GM21825 (cell line): ENCODE measurements around the gene ADGRV1.

Source experiments
- ATAC-seq: cut with Tn5 transposase; IDR thresholded peaks from one replicate; pipeline ENCODE4 v1.9.1; 2021; ENCODE audit warnings: mild to moderate bottlenecking, moderate library complexity; ENCODE audit not compliant: unreplicated experiment

ADGRV1 gene

DNA sequence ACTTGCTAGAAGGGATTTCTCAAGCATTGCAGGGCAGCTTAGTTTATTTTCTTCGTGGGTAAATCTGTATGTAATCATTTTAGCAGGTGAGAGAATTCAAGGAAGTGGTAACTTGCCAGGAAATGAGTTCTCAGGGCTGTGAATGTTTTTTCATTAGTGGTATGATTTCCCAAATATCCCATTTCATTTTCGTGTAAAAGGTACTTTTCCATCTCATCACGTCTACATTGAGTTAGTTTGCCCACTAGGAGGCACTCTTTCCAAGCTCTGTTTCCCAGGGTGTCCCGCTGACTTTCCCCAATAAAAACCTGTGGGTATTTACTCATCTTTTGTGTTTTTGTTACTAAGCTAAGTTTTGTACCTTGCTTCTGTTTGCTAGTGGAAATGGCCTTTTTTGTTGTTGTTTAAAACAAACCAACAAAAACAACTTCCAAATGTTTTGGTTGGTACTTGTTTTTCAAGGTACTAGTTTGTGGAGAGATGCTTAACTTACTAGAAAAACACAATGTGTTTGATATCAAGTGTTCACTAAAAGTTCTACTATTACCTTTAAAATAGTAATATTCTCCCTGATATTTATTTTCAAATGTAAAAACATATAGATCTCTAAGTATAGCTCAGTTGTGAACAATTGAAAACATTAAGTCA is 373.6 kb downstream of the ADGRV1 start:
- no peak for ATAC-seq

- no peak for ATAC-seq
These were observed 374.7 kb downstream of the ADGRV1 start for GRCh38 chr5:90933298-90933697.

GRCh38 chr5:90934091-90934719 is 375.6 kb downstream of the ADGRV1 start:
- no peak for ATAC-seq

GRCh38 chr5:90934738-90935137 is 376.1 kb downstream of the ADGRV1 start:
- no peak for ATAC-seq

DNA sequence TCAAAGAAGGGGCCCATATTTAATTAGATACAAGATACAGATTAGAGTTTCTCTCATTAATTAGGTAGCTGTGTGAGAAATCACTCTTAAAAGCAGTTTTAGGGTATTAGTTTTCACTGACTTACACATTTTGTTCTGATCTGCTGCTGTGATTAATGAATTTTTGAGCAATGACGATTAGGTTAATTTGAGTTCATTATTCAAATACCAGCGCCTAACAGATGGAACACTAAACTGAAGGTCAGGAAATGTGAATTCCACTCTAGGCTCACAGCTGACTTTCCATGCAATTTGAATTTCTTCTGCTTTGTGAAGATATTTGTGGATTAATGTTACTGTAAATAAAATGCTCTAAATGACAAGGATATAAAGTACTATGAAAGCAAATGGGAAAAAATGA is 380.6 kb downstream of the ADGRV1 start:
- no peak for ATAC-seq

- peak; percentile 100 for ATAC-seq
These were observed 381.8 kb downstream of the ADGRV1 start for GRCh38 chr5:90940227-90940995.

GRCh38 chr5:90941002-90941720 is 382.6 kb downstream of the ADGRV1 start:
- no peak for ATAC-seq

GRCh38 chr5:90944116-90944515 is 385.5 kb downstream of the ADGRV1 start:
- ATAC-seq, result no peak

GRCh38 chr5:90947667-90948066 is 389.1 kb downstream of the ADGRV1 start:
- no peak for ATAC-seq

DNA sequence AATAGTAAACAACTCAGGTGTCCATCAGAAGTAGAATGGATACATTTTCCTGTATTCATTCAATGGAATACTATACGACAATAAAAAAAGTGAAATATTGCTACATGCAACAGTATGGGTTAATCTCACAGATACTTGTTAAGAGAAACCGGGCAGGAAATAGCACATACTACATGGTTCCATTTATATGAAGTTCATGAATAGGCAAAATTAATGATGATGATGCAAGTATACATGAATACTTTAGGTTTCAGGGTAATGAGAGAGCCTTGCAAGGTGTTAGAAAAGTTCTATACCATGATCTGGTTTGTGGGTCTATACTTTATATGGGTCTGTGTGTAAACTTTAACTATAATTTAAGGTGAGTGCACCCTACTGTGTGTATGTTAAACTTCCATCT is 390.4 kb downstream of the ADGRV1 start:
- no peak for ATAC-seq

DNA sequence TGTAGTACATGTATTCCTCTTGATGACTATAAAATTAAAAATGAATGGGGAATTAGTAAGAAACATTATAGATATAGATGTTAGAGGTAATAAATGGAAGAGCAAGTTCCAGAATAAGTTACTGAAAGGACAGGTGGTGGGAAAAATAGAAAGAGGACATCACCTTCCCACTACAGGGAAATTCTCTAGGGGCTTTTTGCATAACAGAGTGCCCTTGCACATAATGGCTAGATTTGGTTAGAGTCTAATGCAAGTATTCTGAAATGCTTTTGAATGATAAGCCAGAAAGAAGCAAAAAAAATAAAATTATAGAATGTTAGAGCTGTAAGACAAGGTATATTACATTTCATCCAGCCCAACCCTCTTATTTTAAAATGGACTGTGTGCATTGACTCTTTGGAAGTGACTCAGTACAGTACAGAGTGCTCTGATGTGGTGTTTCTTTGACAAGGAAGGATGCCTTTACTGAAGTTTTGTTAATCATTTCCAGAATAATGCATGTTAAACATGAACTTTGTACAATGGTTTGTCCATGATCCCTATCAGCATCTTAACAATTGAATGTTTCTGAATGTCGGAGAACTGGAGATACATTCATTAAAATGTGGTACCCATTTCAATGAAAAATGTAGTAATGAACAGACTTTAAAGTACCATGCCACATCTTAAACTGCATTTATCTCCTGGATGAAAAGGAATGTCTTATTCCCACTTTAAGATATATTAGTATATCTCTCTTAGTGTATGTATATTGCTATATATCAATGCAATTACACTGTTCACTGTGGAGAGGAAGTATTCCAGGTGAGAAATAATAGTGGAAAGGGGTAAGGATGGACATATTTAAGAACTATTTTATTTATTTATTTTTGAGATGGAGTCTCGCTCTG is 391.1 kb downstream of the ADGRV1 start:
- ATAC-seq, result peak; percentile 67

GRCh38 chr5:90955001-90955635 is 396.5 kb downstream of the ADGRV1 start:
- ATAC-seq, result no peak

DNA sequence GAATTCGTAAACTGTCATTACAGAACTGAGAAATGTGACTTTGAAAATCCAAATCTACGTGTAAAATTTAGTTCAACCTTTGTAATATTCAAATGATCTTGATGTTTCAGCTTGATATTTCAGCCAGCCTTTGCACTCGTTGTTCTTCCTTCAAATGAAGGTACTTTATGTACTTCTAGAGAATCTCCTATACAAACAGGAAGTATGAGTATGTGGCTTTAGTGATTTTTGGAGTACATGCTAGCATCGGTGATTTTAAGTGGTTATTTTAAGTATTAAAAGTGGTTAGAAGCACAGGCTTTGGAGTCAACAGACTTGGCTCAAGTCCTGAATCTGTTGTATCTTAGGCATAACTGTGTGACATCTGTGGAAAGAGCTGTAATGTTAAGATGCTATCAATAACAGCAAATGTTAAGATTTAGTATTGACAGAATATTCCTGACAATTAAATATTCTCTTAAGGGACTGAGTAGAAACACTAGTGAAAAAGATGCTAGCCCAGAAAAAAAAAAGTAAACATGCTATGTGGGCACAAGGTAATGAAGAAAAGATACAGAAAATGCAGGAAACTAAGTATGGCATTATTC is 398.0 kb downstream of the ADGRV1 start:
- ATAC-seq, result no peak

- ATAC-seq, result no peak
These were observed 399.3 kb downstream of the ADGRV1 start for GRCh38 chr5:90957906-90958305.

GRCh38 chr5:90959262-90959661 is 400.7 kb downstream of the ADGRV1 start:
- ATAC-seq, result no peak

DNA sequence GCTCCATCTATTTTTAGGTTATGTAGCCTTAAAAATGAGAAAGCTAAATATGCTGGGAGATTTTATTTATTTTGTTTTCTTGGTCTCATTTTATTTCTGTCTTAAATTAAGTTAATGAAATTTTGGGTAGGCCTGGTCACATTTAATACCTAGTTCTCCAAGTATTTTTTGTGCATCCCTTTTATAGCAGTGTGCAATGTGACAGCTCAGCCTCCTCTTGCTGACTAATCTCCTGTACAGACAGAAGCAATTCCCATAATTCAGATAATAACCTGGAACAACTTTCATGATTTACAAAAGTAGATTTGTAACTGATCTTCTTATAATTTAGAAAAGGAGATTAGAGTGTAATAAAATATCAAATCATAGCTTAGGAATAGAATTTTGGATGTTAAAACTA is 403.9 kb downstream of the ADGRV1 start:
- no peak for ATAC-seq

GRCh38 chr5:90965110-90965685 is 406.6 kb downstream of the ADGRV1 start:
- ATAC-seq, result no peak

- ATAC-seq, result no peak
These were observed 408.8 kb downstream of the ADGRV1 start for GRCh38 chr5:90967443-90967842.

DNA sequence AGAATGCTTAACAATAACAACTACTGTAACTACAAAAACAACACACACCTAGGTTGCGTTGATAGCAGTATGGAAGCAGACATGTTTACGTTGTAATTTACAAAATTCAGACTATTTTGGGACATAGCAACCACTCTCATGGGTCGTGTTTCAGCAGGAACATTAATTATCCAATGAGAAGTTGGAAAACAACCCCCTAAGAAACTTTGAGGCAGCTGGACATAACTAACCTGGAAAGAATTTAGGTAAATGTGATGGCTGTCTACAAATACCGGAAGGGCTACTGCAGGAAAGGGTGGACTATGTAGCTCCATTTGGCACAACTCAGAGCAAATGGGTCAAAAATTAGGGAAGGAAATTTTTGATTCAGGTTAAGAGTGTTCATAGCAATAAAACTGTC is 409.3 kb downstream of the ADGRV1 start:
- ATAC-seq, result no peak
